Hematopoietic multipotent progenitor cell (in vitro differentiated cells): Measurements from ENCODE around the gene ATG13. TPM values are rescaled to one million over a fixed set of nuclear protein-coding genes. Genes with fewer than 3 reads are reported as not detected.

Source experiments
- DNase-seq, 3 donors: peaks; one replicate each; pipeline ENCODE4 v3.0.0-alpha.2; 2011 to 2015; ENCODE audit warnings: low read depth in 2 of 3, low spot score in 2 of 3
- total RNA-seq: library from RNA; depleted of rRNA; stranded (reverse); fragments of >200 nt; gene quantifications from one replicate; pipeline ENCODE4 v1.2.3, GENCODE V29; 2012

The ATG13 gene
- total RNA-seq, 1 donor = 55.2 TPM

DNA sequence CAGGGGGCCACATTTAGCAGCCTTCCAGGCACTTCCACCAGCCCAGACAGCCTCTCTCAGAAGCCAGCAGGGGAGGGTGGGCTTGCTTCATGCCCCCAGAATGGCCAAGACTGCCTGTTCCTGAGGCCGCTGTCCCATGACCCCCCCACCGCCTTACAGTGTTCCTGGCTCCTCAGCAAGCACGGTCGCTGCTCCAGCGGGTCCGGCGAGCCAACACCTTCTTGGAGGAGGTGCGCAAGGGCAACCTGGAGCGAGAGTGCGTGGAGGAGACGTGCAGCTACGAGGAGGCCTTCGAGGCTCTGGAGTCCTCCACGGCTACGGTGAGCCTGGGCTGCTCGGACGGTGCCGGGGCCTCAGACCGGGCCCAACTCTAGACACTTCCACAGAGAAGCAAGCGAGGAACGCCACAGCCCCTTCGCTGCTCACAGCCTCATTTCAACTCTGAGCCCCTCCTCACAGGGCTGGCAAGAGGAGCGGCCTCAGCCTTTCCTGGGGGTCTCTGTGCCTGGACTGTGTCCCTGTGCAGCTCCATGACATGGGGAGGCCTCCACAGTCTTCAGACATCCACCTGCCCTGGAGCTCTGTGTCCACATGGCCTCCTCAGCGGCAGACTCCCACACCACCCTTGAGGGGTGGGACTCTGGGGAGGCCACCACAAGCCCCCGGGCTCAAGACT, 102.3 kb downstream of the ATG13 start:
- no peak for DNase-seq

DNA sequence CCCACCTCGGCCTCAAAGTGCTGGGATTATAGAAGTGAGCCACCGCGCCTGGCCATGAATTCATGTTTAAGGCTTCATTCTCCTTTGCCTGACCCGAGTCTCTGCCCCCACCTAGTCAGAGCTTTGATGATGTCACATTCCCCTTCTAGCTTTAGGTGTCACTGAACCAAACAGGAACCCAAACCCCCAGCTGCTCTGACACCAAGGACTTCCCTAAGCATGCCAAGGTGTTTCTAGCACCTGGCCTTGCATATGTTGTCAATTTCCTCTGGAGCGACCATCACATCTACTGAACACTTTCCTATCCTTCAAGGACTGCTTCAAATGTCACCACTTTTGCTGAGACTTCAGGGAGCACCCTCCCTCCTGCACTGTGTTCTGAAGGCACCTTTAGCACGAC, 103.9 kb downstream of the ATG13 start:
- no peak for DNase-seq

GRCh38 chr11:46722566-46723358, 105.4 kb downstream of the ATG13 start:
- DNase-seq = no peak

GRCh38 chr11:46723359-46723680, 106.0 kb downstream of the ATG13 start:
- no peak for DNase-seq

DNA sequence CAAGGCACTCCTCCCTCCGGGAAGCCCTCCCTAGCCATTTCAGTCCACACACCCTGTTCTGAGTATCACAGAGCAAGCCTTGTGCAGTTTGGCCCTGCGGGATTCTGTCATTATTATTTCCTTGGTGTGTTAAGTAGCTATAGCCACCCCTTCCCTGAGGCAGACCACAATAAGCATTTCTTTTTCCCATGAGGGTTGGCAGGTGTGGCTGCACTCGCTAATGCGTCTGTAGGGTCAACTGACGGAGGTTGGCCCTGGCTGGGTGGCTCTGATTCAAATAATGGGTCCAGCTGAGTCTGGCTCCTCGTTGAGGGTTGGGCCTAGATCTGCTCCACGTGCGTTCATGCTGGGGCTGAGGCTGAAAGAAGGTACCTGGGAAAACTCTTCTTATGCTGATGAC, 106.7 kb downstream of the ATG13 start:
- no peak for DNase-seq

Other genes with a start within 250 kb of the ATG13 start
- 46.3 TPM for gene MDK, start 235.9 kb upstream of the ATG13 start, total RNA-seq
- gene CHRM4, start 225.8 kb upstream of the ATG13 start, total RNA-seq = 1.6 TPM
- gene AMBRA1, start 23.5 kb upstream of the ATG13 start, total RNA-seq = 53.9 TPM
- gene HARBI1, start 326 bp upstream of the ATG13 start, total RNA-seq = 7.5 TPM
- gene ARHGAP1, start 83.1 kb downstream of the ATG13 start, total RNA-seq = 50.4 TPM
- gene ZNF408, start 83.5 kb downstream of the ATG13 start, total RNA-seq = 11.6 TPM
- under 0.01 TPM for gene F2, start 101.7 kb downstream of the ATG13 start, total RNA-seq
- 24.2 TPM for gene CKAP5, start 228.7 kb downstream of the ATG13 start, total RNA-seq